Measurements from ENCODE around the gene ROBO2. TPM values are rescaled to one million over a fixed set of nuclear protein-coding genes. Genes with fewer than 3 reads are reported as not detected.

ROBO2 gene
- total RNA-seq, 2 donors from 2014 or later: not detected

DNA sequence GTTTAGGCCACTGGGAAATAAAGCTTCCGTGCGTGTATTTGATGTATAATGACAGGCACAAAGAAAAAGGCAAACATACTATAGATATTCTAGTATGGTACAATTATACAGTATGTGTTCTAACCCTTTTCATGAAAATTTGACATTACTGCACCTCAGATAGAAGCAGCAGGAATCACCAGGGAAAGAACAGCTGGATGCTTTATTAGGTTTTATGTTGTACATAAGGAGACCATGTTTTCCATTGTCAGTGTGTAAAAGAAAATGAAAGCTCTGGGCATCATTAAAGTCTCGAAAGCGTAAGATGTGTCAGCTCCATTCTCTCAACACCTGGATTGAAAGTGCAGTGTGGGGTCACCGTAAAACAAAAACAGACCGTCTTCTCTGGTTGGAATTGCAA is 302.1 kb downstream of the ROBO2 start:
- Mint-ChIP-seq H3K4me3 (no peak overlapping the region), H3K27ac (no peak overlapping the region), H3K4me1 (ENCODE audit: low read depth in 2 of 2) (no peaks in the 10 kb centered on the region), H3K27me3 (no peaks in the 10 kb centered on the region), H3K36me3 (no peaks in the 10 kb centered on the region), H3K9me3 (peaks cover 6% of the 10 kb centered on the region)
- DNase-seq (ENCODE audit: low spot score): no peak
- ATAC-seq: no peak

DNA sequence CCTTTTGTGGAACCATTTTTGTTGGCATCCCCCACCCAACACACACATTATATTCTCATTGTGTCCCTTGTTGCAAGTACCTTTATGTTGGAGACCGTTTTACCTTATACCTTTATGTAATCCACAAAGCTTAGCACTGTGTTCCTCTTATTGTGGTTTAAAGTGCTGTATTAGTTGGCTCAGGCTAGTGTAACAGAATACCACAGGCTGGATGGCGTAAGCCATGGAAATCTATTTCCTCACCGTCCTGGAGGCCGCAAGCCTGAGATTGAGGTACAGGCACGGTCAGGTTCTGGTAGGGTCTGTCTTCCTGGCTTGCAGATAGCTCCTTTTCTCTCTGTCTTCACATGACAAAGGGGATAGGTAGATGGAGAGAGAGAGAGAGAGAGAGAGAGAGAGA is 302.8 kb downstream of the ROBO2 start:
- H3K36me3 Mint-ChIP-seq: peaks cover 4% of the 10 kb centered on the region
- H3K27ac Mint-ChIP-seq: no peak overlapping the region
- H3K9me3 Mint-ChIP-seq: peaks cover 10% of the 10 kb centered on the region
- no peaks in the 10 kb centered on the region for H3K27me3 Mint-ChIP-seq
- ATAC-seq (no peak), DNase-seq (ENCODE audit: low spot score) (no peak)
- H3K4me3 Mint-ChIP-seq: no peak overlapping the region
- H3K4me1 Mint-ChIP-seq (ENCODE audit: low read depth in 2 of 2): no peaks in the 10 kb centered on the region

DNA sequence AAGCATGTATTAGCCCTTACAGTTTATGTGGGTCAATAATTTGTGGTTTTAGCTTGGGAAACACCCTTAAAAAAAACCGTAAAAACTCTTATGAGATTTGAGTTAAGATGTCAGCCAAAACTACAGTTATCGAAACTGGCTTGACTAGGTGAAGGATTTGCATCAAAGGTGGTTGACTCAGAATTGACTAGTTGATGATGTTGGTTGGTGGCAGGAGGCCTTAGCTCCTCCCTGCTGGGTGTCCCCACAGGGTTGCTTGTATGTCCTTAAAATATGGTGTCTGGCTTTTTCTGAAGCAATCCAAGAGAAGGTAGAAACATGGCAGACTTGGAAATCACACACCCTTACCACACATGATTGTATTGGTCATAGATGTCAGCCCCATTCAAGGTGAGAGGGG is 305.1 kb downstream of the ROBO2 start:
- no peaks in the 10 kb centered on the region for H3K27me3 Mint-ChIP-seq
- H3K4me1 Mint-ChIP-seq (ENCODE audit: low read depth in 2 of 2): no peaks in the 10 kb centered on the region
- H3K27ac Mint-ChIP-seq: no peak overlapping the region
- no peak overlapping the region for H3K4me3 Mint-ChIP-seq
- H3K9me3 Mint-ChIP-seq: peaks cover 17% of the 10 kb centered on the region
- peaks cover 9% of the 10 kb centered on the region for H3K36me3 Mint-ChIP-seq
- DNase-seq (ENCODE audit: low spot score) (no peak), ATAC-seq (no peak)

DNA sequence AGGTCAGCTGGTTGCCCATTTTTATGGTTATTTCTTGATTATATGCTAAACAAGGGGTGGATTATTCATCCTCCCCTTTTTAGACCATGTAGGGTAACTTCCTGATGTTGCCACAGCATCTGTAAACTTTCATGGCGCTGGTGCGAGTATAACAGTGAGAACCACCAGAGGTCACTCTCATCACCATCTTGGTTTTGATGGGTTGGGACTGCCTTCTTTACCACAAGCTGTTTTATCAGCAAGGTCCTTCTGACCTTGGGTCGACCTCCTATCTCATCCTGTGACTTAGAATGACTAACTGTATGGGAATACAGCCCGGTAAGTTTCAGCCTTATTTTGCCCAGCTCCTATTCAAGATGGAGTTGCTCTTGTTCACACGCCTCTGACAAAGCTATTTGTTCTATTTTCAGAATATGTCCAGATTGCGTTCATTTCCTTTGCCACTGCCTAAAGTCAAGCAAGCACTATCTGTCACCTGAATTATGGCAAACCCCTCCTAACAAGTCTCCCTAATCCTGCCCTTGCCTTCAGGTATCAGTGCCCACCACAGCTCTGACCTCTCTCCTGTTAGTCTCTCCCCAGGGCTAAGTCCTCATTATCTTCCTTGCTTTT is 308.5 kb downstream of the ROBO2 start:
- Mint-ChIP-seq H3K4me1 (ENCODE audit: low read depth in 2 of 2) (no peaks in the 10 kb centered on the region), H3K9me3 (peaks cover 23% of the 10 kb centered on the region), H3K27me3 (no peaks in the 10 kb centered on the region), H3K36me3 (peaks cover 9% of the 10 kb centered on the region), H3K4me3 (no peak overlapping the region), H3K27ac (no peak overlapping the region)
- DNase-seq (ENCODE audit: low spot score) (no peak), ATAC-seq (no peak)

DNA sequence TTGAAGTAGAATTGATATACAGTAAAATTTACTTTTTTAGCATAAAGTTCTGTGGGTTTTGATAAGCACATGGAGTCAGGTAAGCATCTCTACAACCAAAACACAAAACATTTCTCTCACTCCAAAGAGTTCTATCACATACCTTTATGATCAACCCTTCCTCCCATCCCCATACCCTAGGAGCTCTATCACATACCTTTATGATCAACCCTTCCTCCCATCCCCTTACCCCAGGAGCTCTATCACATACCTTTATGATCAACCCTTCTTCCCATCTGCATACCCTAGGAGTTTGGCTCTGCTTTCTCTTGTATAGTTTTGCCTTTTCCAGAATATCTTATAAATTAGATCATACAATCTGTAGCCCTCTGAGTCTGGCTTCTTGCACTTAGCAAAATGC is 315.1 kb downstream of the ROBO2 start:
- Mint-ChIP-seq H3K27ac (no peak overlapping the region), H3K27me3 (no peaks in the 10 kb centered on the region), H3K36me3 (peaks cover 4% of the 10 kb centered on the region), H3K4me3 (no peak overlapping the region), H3K4me1 (ENCODE audit: low read depth in 2 of 2) (no peaks in the 10 kb centered on the region), H3K9me3 (peaks cover 22% of the 10 kb centered on the region)
- ATAC-seq: no peak
- DNase-seq (ENCODE audit: low spot score): no peak

DNA sequence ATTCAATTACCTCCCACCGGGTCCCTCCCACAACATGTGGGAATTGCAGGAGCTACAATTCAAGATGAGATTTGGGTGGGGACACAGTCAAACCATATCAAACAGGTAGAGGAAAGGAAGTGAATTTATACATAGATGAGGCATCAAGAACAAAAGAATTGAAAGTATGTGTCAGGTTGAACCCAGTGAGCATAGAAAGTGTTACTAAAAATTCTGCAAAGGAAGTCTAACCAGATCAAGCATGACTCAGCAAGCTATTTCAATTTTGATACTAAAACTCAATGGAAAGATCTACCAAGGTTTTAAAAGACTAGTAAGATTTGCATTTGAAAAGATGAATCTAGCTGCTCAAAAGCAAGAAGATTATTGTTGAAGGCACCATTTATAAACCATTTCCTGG is 323.0 kb downstream of the ROBO2 start:
- Mint-ChIP-seq H3K4me1 (ENCODE audit: low read depth in 2 of 2) (no peaks in the 10 kb centered on the region), H3K27me3 (no peaks in the 10 kb centered on the region), H3K27ac (no peak overlapping the region), H3K4me3 (no peak overlapping the region), H3K9me3 (peaks cover 20% of the 10 kb centered on the region), H3K36me3 (peaks cover 12% of the 10 kb centered on the region)
- DNase-seq (ENCODE audit: low spot score) (no peak), ATAC-seq (no peak)

DNA sequence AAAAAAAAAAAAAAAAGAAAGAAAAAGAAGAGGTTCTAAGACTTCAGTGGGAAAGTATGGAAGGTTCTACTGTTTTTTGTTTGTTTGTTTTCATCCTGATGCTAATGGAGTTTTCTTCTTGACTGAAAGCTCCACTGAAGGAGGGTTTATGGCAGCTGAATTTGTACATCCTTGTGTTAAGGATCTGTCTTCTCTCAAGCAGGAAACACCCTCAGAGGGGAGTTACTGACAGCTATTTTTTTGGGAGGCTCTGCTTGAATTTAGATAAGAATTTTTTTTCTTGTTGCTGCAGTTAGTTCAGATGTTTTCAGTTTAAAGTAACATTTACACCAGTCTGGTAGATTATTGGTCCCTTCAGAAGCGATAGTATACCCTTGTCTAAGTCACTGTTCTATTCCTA is 325.3 kb downstream of the ROBO2 start:
- ATAC-seq: no peak
- H3K27me3 Mint-ChIP-seq: no peaks in the 10 kb centered on the region
- H3K4me3 Mint-ChIP-seq: no peak overlapping the region
- H3K36me3 Mint-ChIP-seq: peaks cover 8% of the 10 kb centered on the region
- DNase-seq (ENCODE audit: low spot score): no peak
- peaks cover 15% of the 10 kb centered on the region for H3K9me3 Mint-ChIP-seq
- no peaks in the 10 kb centered on the region for H3K4me1 Mint-ChIP-seq (ENCODE audit: low read depth in 2 of 2)
- no peak overlapping the region for H3K27ac Mint-ChIP-seq

DNA sequence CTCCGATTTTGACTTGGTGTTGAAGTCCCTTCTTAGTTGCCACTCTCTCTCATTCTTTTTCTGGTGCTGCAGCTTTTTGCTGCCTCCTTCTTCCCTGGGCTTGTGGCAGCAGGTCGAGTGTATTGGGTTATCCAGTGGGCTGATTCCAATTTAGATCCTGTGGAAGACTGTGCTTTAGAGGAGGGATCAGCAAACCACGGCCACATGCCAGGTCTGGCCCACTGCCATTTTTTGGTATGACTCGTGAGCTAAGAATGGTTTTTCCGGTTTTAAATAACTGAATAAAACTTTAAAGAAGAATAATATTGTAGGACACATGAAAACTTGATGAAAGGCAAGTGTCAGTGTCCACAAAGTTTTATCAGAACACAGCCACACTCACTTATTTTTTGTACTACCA is 330.5 kb downstream of the ROBO2 start:
- H3K27me3 Mint-ChIP-seq: no peaks in the 10 kb centered on the region
- H3K9me3 Mint-ChIP-seq: peaks cover 6% of the 10 kb centered on the region
- H3K27ac Mint-ChIP-seq: no peak overlapping the region
- no peak for ATAC-seq
- no peak for DNase-seq (ENCODE audit: low spot score)
- H3K36me3 Mint-ChIP-seq: no peaks in the 10 kb centered on the region
- no peak overlapping the region for H3K4me3 Mint-ChIP-seq
- no peaks in the 10 kb centered on the region for H3K4me1 Mint-ChIP-seq (ENCODE audit: low read depth in 2 of 2)

DNA sequence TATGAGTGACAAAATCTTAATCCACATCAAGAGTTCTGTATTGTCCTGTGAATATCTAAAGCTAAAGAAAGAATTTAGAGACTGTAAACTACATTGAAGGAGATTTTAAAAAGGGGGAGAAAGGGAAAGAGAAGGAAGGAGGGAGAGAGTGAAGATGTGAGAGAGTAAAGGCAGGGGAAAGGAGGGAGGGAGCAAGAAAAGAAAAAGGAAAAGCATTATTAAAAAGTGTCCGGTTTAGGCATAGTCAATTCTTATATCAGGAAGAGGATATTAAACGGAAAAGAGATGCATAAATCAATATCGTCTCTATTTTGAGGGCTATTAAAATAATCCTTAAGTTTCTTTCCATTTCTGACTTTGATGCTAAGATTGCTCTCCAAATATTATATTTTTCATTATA is 332.1 kb downstream of the ROBO2 start:
- H3K36me3 Mint-ChIP-seq: no peaks in the 10 kb centered on the region
- no peaks in the 10 kb centered on the region for H3K4me1 Mint-ChIP-seq (ENCODE audit: low read depth in 2 of 2)
- H3K4me3 Mint-ChIP-seq: no peak overlapping the region
- H3K9me3 Mint-ChIP-seq: peaks cover 3% of the 10 kb centered on the region
- ATAC-seq (no peak), DNase-seq (ENCODE audit: low spot score) (no peak)
- no peaks in the 10 kb centered on the region for H3K27me3 Mint-ChIP-seq
- H3K27ac Mint-ChIP-seq: no peak overlapping the region

DNA sequence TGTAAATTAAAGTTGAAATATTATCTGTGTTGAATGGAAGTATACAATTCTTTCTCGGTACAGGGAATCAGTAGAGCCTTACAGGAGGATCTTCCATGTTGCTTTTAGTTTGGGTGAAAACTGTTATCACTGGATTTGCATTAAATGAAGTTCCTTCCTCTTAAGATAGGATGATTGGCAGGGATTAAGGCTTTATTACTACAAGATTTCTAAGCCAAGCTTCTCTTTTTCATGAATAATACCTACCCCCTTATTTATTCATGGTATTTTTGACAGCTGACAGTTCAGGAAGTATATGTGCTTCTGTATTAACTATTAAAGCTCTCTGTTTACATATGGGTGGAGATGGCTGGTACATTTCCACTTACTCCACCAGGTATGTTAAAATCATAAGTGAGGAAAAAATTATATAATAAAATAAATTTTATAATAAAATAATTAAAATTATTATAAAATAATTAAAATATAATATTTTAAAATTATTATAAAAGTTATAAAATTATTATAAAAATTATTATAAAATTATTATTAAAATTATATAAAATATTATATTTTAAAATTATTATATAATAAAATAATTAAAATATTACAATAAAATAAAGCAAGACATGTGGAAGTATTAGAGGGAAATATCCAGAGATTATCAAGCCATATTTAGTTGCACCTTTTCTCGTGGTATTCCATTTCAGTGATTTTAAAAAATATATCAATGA is 332.9 kb downstream of the ROBO2 start:
- Mint-ChIP-seq H3K27ac (no peak overlapping the region), H3K9me3 (peaks cover 3% of the 10 kb centered on the region), H3K4me3 (no peak overlapping the region), H3K27me3 (no peaks in the 10 kb centered on the region), H3K36me3 (no peaks in the 10 kb centered on the region), H3K4me1 (ENCODE audit: low read depth in 2 of 2) (no peaks in the 10 kb centered on the region)
- ATAC-seq (no peak), DNase-seq (ENCODE audit: low spot score) (no peak)

DNA sequence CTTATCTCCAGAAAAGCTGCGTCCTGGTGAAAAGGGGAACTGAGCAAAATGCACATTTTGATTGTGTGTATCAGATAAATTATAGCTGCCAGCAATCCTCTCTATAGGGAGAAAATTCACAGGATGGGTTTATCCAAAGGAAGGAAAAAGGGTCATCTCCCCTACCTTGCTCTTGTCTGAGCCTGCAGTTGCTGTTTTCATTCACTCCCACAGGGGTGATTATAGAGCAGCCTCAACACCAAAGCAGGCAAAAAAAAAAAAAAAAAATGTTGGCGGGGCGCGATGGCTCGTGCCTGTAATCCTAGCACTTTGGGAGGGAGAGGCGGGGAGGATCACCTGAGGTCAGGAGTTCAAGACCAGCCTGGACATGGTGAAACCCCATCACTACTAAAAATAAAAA is 333.7 kb downstream of the ROBO2 start:
- no peaks in the 10 kb centered on the region for H3K36me3 Mint-ChIP-seq
- H3K4me1 Mint-ChIP-seq (ENCODE audit: low read depth in 2 of 2): no peaks in the 10 kb centered on the region
- no peaks in the 10 kb centered on the region for H3K27me3 Mint-ChIP-seq
- peaks cover 3% of the 10 kb centered on the region for H3K9me3 Mint-ChIP-seq
- DNase-seq (ENCODE audit: low spot score): no peak
- ATAC-seq: no peak
- no peak overlapping the region for H3K27ac Mint-ChIP-seq
- no peak overlapping the region for H3K4me3 Mint-ChIP-seq

DNA sequence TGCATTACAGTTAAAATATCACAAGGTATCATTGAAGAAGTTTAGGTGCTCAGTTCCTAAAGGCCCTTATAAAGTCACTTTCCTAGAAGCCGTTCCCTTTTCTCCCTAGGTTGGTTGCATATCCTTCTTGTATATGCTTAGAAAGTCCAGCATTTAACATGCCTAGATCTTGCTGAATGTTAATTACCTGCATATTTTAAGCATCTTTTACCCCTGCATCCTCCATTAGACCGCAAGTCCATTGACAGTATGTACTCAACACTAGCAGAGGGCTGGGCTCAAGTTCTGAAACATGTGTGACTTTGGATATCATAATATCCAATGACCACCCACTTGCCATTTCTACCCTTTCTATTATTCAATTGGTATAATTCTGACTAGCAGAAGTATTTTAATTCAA is 336.6 kb downstream of the ROBO2 start:
- ATAC-seq (no peak), DNase-seq (ENCODE audit: low spot score) (no peak)
- Mint-ChIP-seq H3K9me3 (peaks cover 14% of the 10 kb centered on the region), H3K27me3 (no peaks in the 10 kb centered on the region), H3K4me1 (ENCODE audit: low read depth in 2 of 2) (no peaks in the 10 kb centered on the region), H3K36me3 (peaks cover 6% of the 10 kb centered on the region), H3K27ac (no peak overlapping the region), H3K4me3 (no peak overlapping the region)

DNA sequence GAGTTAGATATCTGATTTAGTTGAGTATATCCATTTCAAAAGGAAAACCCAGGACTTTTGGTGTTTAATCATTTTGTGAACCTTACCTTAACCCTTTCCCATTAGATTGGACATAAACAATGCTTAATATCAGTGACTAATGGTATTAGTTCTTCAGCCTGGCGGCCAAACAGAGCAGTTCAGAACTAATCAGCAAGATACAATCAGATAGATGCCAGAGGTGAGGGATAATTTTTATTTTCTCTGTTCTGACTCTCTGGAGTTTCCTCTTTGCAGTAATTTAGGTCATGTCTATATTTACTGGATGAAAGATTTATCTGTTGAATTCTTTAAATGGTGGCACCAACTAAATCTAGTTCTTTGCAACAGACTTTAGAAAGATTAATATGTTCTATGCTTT is 337.8 kb downstream of the ROBO2 start:
- no peak overlapping the region for H3K27ac Mint-ChIP-seq
- no peaks in the 10 kb centered on the region for H3K4me1 Mint-ChIP-seq (ENCODE audit: low read depth in 2 of 2)
- H3K27me3 Mint-ChIP-seq: no peaks in the 10 kb centered on the region
- H3K36me3 Mint-ChIP-seq: peaks cover 11% of the 10 kb centered on the region
- no peak for DNase-seq (ENCODE audit: low spot score)
- peaks cover 19% of the 10 kb centered on the region for H3K9me3 Mint-ChIP-seq
- no peak for ATAC-seq
- H3K4me3 Mint-ChIP-seq: no peak overlapping the region

DNA sequence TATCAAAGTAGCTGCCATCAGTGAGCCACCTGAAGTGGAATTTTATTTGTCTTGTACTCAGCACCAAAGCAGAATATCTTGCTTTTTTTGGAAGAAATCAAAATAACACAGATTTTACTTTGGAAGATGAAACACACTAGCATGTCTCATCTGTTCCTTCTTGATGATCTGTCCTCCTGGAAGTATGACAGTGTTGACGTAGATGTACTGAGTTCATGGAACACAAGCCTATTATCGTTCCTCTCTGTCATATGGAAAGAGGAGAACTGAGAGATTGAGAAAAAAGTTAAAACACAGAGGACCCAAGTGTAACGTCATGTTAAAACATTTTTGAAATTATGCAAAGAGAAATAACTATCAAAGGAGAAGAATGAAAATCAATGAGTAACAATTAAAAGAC is 340.2 kb downstream of the ROBO2 start:
- Mint-ChIP-seq H3K27me3 (no peaks in the 10 kb centered on the region), H3K4me3 (no peak overlapping the region), H3K4me1 (ENCODE audit: low read depth in 2 of 2) (no peaks in the 10 kb centered on the region), H3K36me3 (peaks cover 11% of the 10 kb centered on the region), H3K27ac (no peak overlapping the region), H3K9me3 (peaks cover 19% of the 10 kb centered on the region)
- DNase-seq (ENCODE audit: low spot score) (no peak), ATAC-seq (no peak)

DNA sequence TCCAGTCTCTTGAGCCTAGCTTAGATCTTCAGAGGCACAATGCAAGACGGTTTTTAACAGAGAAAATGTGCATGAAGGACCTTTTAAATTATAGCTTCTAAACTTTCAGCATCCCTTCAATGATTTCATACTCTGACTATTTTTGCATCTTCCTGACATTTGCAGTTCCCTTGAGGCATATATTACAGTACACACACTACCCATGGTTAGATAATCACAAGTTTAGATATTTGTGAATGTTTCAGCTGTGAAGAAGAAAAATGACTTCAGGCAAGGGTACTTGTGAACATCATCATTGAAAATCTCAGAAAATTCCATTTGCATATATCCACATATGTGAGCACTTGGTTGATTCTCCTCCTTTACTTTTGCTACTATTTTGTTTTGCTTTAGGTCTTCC is 341.5 kb downstream of the ROBO2 start:
- no peaks in the 10 kb centered on the region for H3K4me1 Mint-ChIP-seq (ENCODE audit: low read depth in 2 of 2)
- peaks cover 19% of the 10 kb centered on the region for H3K9me3 Mint-ChIP-seq

More for the DNA sequence above, 341.5 kb downstream of the ROBO2 start:
- DNase-seq (ENCODE audit: low spot score) (no peak), ATAC-seq (no peak)
- H3K4me3 Mint-ChIP-seq: no peak overlapping the region
- peaks cover 11% of the 10 kb centered on the region for H3K36me3 Mint-ChIP-seq
- H3K27ac Mint-ChIP-seq: no peak overlapping the region
- H3K27me3 Mint-ChIP-seq: no peaks in the 10 kb centered on the region
